ENCODE results near the gene APOBR.
"Not testable (repeated sequence)": the region's sequence is repeated elsewhere in the genome, so short reads cannot be mapped to it uniquely, and the experiment has no call there.

APOBR gene

GRCh38 chr16:28498666-28499381 is 4.4 kb downstream of the APOBR start:
- DNase-seq = no peak

DNA sequence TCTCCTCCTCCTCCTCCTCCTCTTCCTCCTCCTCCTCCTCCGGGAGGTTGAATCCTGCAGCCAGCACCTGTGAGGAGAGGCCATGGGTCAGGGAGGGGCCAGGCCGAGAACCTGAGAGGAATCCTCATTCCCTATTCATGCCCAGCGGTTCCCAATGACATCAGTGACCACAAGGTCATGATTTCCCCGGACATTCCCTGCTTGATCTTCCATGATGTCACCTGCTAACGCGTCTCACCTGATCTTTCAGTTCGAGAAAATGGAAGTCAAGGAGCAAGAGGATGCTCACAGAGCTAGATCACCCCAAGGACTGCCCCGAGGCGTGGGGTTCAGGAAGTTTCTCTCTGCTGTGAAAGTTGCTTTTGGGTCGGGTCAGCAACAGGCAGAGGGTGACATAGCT is 5.4 kb downstream of the APOBR start:
- no peak for DNase-seq

GRCh38 chr16:28500476-28501180 is 6.2 kb downstream of the APOBR start:
- DNase-seq = not testable (repeated sequence)

- DNase-seq = no peak
Measured at GRCh38 chr16:28501258-28502232, 7.1 kb downstream of the APOBR start.

DNA sequence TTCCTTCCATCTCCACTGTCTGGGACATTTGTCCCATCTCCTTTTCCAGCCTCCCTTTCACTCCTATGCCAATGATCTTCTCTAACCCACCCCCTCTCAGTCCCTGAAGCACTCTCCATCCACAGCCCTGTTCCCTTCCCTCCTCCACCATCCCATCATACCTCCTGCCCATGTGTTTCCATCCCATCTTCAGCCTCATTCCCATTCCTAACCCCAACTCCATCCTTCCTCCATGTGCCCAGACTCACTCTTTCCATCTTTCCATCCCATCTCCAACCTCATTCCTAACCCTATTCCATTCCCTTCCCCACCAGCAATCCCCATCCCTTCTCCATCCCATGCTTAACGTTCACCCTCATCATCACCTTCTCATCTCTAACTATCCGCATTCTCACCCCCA is 7.8 kb downstream of the APOBR start:
- no peak for DNase-seq

DNA sequence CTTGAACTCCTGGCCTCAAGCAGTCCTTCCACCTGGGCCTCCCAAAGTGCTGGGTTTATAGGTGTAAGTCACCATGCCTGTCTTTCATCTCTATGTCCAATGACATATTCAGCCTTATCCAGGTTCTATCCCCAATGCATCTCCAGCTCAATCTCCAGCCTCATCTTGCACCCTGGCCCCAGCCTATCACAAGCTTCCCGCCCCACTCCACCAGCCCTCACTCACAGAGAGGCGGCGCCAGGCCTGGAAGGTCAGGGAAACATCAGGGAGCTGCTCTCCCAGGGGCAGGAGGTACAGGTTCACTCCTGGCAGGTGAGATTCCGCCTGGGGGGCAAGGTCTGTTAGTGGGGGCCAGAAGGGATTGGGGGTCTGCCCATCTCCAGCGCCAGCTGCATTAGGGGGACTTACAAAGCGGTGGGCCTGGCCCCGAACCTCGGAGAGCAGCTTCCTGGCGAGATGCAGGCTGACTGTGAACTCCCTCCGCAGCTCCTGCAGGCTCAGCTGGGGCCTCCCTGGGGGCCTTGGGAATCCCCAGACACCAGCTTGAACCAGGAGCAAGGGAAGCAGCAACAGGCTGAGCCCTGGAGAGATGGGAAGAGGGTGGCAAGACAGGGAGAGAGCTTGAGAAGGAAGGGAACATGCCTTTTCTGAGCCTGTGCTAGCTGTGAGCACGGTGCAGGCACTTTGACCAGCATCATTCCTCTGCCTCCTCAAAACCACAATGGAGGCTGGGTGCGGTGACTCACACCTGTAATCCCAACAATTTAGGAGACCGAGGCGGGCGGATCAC is 9.2 kb downstream of the APOBR start:
- DNase-seq = no peak

- no peak for DNase-seq
Measured at GRCh38 chr16:28504707-28505404, 10.4 kb downstream of the APOBR start.

- no peak for DNase-seq
Measured at GRCh38 chr16:28505489-28506137, 11.2 kb downstream of the APOBR start.

GRCh38 chr16:28511031-28511430 is 16.6 kb downstream of the APOBR start:
- DNase-seq = no peak

DNA sequence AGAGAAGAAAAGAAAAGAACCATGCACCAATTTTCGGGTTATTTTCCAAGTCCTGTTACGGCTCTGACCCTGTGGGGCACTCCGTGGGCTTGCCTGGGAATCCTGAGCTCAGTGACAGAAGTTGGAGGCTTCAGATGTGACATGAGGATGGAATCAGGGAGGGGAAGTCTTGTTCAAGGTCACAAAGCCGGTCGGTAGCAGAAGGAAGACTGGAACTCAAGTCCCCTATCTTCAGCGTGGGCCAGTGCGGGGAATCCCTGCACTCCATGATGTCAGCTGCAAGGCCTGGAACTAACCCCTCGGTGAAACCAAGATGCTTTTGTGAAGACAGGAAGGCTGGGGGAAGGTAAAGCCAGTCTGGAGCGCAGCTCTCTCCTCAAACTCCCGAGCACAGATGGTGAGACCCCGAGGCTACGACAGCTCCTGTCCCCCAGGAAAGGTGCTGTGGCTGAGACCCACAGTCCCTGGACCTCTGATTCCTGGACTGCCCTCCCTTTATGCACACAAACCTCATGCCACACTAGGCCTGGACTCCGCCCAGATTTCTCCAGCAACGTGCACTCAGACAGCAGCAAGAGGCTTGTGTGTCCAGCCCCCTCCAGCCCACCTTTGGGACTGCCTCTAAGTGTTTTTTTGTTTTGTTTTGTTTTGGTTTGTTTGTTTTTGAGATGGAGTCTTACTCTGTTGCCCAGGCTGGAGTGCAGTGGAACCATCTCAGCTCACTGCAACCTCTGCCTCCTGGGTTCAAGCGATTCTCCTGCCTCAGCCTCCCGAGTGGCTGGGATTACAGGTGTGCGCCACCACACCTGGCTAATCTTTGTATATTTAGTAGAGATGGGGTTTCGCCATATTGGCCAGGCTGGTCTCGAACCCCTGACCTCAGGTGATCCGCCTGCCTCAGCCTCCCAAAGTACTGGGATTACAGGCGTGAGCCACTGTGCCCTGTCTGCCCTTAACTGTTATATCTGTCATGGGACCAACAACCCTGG is 17.7 kb downstream of the APOBR start:
- no peak for DNase-seq

- DNase-seq = no peak
Measured at GRCh38 chr16:28513484-28514181, 19.2 kb downstream of the APOBR start.

- no peak for DNase-seq
Measured at GRCh38 chr16:28514246-28514645, 19.8 kb downstream of the APOBR start.

GRCh38 chr16:28520672-28521071 is 26.2 kb downstream of the APOBR start:
- DNase-seq = no peak

DNA sequence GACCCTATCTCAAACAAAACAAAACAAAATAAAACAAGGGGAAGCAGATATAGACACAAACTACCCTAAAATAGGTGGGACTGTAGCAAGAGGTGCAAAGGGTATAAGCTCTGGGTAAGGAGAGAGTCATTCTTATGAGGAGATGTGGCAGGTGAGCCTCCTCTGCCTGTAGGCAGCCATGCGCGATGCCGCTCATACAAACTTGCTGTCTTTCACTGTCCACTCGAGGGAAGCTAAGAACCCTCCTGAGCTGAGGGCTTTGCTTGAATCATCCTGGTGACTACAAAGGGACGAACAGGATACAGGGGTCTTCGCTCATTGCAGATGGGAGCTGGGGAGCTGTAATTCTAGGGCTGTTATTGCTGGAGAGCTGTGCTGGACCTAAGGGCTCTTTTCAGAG is 27.0 kb downstream of the APOBR start:
- DNase-seq = no peak

DNA sequence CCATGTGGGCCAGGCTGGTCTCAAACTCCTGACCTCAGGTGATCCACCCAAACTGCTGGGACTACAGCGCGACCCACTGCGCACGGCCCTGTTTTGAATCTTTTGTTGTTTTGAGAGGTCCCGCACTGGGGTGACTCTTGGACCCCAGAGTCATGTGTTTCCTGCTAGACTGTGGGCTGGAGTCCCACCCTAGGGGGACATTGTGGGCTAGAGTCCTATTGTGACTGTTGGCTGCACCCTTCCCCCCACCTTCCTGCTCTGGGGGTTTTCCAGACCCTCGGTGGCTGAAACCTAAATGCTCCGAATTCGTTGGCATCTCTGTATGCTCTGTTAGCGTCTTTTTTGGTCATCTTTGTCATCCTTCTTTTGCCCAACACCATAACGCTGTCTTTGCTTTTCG is 28.3 kb downstream of the APOBR start:
- no peak for DNase-seq

DNA sequence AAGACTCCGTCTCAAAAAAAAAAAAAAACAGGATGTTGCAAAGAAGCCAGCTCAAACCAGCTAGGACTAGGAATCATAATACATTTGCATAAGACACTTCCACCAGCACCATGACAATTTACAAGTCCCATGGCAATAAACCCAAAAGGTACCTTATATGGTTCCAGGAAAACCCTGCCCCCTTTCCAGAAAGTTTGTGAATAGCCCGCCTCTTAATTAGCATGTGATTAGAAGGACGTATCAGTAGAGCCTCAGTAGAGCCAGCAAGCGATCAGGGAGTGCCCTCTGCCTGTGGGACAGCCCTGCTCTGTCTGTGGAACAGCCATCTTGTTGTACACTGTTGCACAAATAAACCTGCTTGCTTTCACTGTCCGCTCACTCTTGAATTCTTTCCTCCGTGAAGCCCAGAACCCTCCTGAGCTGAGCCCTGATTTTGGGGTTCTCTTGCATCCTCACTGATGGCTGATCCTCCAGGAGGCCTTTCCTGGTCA is 30.3 kb downstream of the APOBR start:
- no peak for DNase-seq

DNA sequence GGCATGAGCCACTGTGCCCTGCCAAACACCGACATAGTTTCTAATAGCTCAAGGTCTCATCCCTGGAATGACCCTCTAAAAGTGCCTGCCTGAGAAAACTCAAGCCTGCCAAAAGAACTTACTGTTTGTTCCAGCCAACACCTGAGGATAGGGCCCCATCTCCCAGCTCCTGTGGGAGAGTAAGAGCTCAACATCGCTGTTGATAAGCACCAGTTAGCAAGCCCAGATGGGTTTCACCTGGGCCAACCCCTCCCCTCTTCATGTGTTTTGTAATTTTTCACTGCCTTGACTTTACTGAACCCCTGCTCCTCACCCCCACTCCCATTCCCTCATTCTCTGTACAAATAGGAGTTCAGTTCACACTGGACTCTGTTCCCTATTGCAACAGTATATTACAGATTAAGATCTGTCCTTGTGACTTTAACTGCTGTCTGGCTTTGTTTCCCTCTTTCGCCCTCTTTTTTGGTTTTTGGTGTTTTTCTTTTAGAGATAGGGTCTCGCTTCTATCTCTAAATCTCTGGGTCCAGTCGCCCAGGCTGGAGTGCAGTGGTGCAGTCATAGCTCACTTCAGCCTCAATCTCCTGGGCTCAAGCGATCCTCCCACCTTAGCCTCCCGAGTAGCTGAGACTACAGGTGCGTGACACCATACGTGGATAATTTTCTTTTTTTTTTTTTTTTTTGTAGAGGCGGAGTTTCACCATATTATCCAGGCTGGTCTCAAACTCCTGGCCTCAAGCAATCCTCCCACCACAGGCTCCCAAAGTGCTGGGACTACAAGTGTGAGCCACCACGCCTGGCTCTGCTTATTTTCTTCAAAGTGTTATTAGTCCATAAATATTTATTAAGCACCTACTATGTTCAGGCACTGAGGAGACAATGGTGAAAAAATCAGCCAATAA is 32.0 kb downstream of the APOBR start:
- DNase-seq = no peak

- not testable (repeated sequence) for DNase-seq
Measured at GRCh38 chr16:28527100-28527785, 32.8 kb downstream of the APOBR start.

Measured in bone marrow (tissue), 2 donors.